ENCODE results near the gene KPTN. TPM values are rescaled to one million over a fixed set of nuclear protein-coding genes. Genes with fewer than 3 reads are reported as not detected.

The KPTN gene
- total RNA-seq, 1 donor, result 2.6 TPM

GRCh38 chr19:47469363-47469700 is 14.7 kb downstream of the KPTN start:
- no peak for TF ChIP-seq CTCF (IDR thresholded peaks at IDR 0.05; ENCODE audit: insufficient read depth, low read depth, low read length)
- no peak overlapping the region for H3K4me3 ChIP-seq (ENCODE audit: low read depth, low read length)
- no peak for DNase-seq (ENCODE audit: low read depth)

GRCh38 chr19:47467914-47468313 is 16.1 kb downstream of the KPTN start:
- DNase-seq (ENCODE audit: low read depth), result no peak
- no peak for TF ChIP-seq CTCF (IDR thresholded peaks at IDR 0.05; ENCODE audit: insufficient read depth, low read depth, low read length)
- H3K4me3 ChIP-seq (ENCODE audit: low read depth, low read length), result no peak overlapping the region

- DNase-seq (ENCODE audit: low read depth), result no peak
- TF ChIP-seq CTCF (IDR thresholded peaks at IDR 0.05; ENCODE audit: insufficient read depth, low read depth, low read length), result no peak
Measured at GRCh38 chr19:47465957-47466356, 18.1 kb downstream of the KPTN start.

GRCh38 chr19:47464675-47465419 is 19.2 kb downstream of the KPTN start:
- no peak for DNase-seq (ENCODE audit: low read depth)
- no peak for TF ChIP-seq CTCF (IDR thresholded peaks at IDR 0.05; ENCODE audit: insufficient read depth, low read depth, low read length)

More at GRCh38 chr19:47465957-47466356, 18.1 kb downstream of the KPTN start:
- no peak overlapping the region for H3K4me3 ChIP-seq (ENCODE audit: low read depth, low read length)

GRCh38 chr19:47461876-47462275 is 22.1 kb downstream of the KPTN start:
- no peak for DNase-seq (ENCODE audit: low read depth)
- no peak for TF ChIP-seq CTCF (IDR thresholded peaks at IDR 0.05; ENCODE audit: insufficient read depth, low read depth, low read length)
- no peak overlapping the region for H3K4me3 ChIP-seq (ENCODE audit: low read depth, low read length)

More at GRCh38 chr19:47464675-47465419, 19.2 kb downstream of the KPTN start:
- H3K4me3 ChIP-seq (ENCODE audit: low read depth, low read length), result no peak overlapping the region

- TF ChIP-seq CTCF (IDR thresholded peaks at IDR 0.05; ENCODE audit: insufficient read depth, low read depth, low read length), result no peak
- H3K4me3 ChIP-seq (ENCODE audit: low read depth, low read length), result no peak overlapping the region
- no peak for DNase-seq (ENCODE audit: low read depth)
Measured at GRCh38 chr19:47459477-47459876, 24.5 kb downstream of the KPTN start.

GRCh38 chr19:47458672-47459071 is 25.3 kb downstream of the KPTN start:
- no peak for DNase-seq (ENCODE audit: low read depth)
- no peak overlapping the region for H3K4me3 ChIP-seq (ENCODE audit: low read depth, low read length)
- TF ChIP-seq CTCF (IDR thresholded peaks at IDR 0.05; ENCODE audit: insufficient read depth, low read depth, low read length), result no peak

All from fibroblast of villous mesenchyme (primary cell).